OCI-LY7 (cell line): ENCODE measurements around the gene HERC2. TPM values are rescaled to one million over a fixed set of nuclear protein-coding genes. Genes with fewer than 3 reads are reported as not detected.
"Not testable (repeated sequence)": the region's sequence is repeated elsewhere in the genome, so short reads cannot be mapped to it uniquely, and the experiment has no call there.

Experiments used
- BruUV-seq: library from RNA; stranded (reverse); fragments of 400-500 nt; replicated peaks from 2 replicates; lab custom pipeline; 2021; lab: Mats Ljungman, UMichigan
- CTCF ChIA-PET: fragments of 300-600 bp; sonication (Branson Sonifier 250); formaldehyde crosslinking; loops from one replicate; lab custom pipeline; 2022; ENCODE audit warnings: antibody characterized with exemption; ENCODE audit not compliant: unreplicated experiment; lab: Charles Lee
- POLR2A ChIA-PET: fragments of 300-600 bp; sonication (Branson Sonifier 250); formaldehyde crosslinking; loops from one replicate; lab custom pipeline; 2022; ENCODE audit warnings: antibody characterized with exemption; lab: Charles Lee
- DNase-seq: peaks from one replicate; pipeline ENCODE4 v3.0.0-alpha.2; 2015; ENCODE audit warnings: low spot score
- H2AFZ ChIP-seq: fragments of 200-600 bp; sonication (generic), shearing (Covaris generic); 2 replicates; pipeline ENCODE4 v1.6.1; 2014; ENCODE audit warnings: mild to moderate bottlenecking, antibody characterized with exemption, low read length, moderate library complexity
- H3K27ac ChIP-seq: fragments of 200-600 bp; sonication (generic); 2 replicates; pipeline ENCODE4 v1.5.1; 2014; ENCODE audit warnings: mixed run types, low read depth, mild to moderate bottlenecking, moderate library complexity, low read length, inconsistent platforms; ENCODE audit not compliant: poor library complexity, severe bottlenecking
- H3K36me3 ChIP-seq: fragments of 200-600 bp; sonication (generic); 2 replicates; pipeline ENCODE4 v1.6.1; 2014; ENCODE audit warnings: mild to moderate bottlenecking, antibody characterized with exemption, low read length, moderate library complexity, mixed read lengths; ENCODE audit not compliant: insufficient read depth
- H3K4me1 ChIP-seq: fragments of 200-600 bp; sonication (generic); 2 replicates; pipeline ENCODE4 v1.5.1; 2014; ENCODE audit warnings: mild to moderate bottlenecking, low read length; ENCODE audit not compliant: insufficient read depth, poor library complexity, severe bottlenecking
- H3K4me2 ChIP-seq: fragments of 200-600 bp; sonication (generic); 2 replicates; pipeline ENCODE4 v1.6.1; 2014; ENCODE audit warnings: mild to moderate bottlenecking, low read length
- H3K4me3 ChIP-seq: fragments of 200-600 bp; sonication (generic); 2 replicates; pipeline ENCODE4 v1.5.1; 2014; ENCODE audit warnings: mild to moderate bottlenecking, low read depth, low read length; ENCODE audit not compliant: poor library complexity, severe bottlenecking
- H3K79me2 ChIP-seq: fragments of 200-600 bp; sonication (generic); 2 replicates; pipeline ENCODE4 v1.6.1; 2016; ENCODE audit warnings: low read depth, mild to moderate bottlenecking, low read length, moderate library complexity, mixed read lengths; ENCODE audit not compliant: insufficient read depth
- H3K9me2 ChIP-seq: fragments of 200-600 bp; sonication (generic); 2 replicates; pipeline ENCODE4 v1.6.1; 2016; ENCODE audit warnings: mild to moderate bottlenecking, low read length, mixed read lengths; ENCODE audit not compliant: insufficient read depth
- H3K9me3 ChIP-seq: fragments of 200-600 bp; sonication (generic); 2 replicates; pipeline ENCODE4 v1.6.1; 2014; ENCODE audit warnings: mild to moderate bottlenecking, mixed run types, low read length, mixed read lengths
- H4K20me1 ChIP-seq: fragments of 200-600 bp; sonication (generic); 2 replicates; pipeline ENCODE4 v1.6.1; 2014; ENCODE audit warnings: mild to moderate bottlenecking, antibody characterized with exemption, low read length, moderate library complexity, mixed read lengths; ENCODE audit not compliant: insufficient read depth
- CTCF ChIP-seq: fragments of 200-600 bp; sonication (generic); conservative IDR thresholded peaks from 2 replicates; pipeline ENCODE4 v1.5.1; 2014; ENCODE audit warnings: mild to moderate bottlenecking, antibody characterized with exemption, low read length, moderate library complexity, mixed read lengths
- EZH2phosphoT487 ChIP-seq: fragments of 200-600 bp; sonication (generic); IDR thresholded peaks from 2 replicates; pipeline ENCODE4 v1.6.1; 2018; ENCODE audit warnings: low read depth, borderline replicate concordance, mild to moderate bottlenecking, mixed run types, antibody characterized with exemption, low read length, moderate library complexity, mixed read lengths
- intact Hi-C: fragments of 100-400 bp; cut with micrococcal nuclease; formaldehyde crosslinking; loops from one replicate; pipeline ENCODE4 v1.10.0; 2022; ENCODE audit not compliant: unreplicated experiment
- total RNA-seq, 2 experiments: library from RNA; depleted of rRNA in 1 of 2; stranded (reverse); fragments of >200 nt in 1 of 2; shearing (Covaris generic) in 1 of 2; gene quantifications; 2 replicates each; pipeline ENCODE4 v1.2.3, GENCODE V29; 2014 to 2022

HERC2 gene
- total RNA-seq, 2 experiments from 2014 or later = 55.5 to 94.0 TPM

GRCh38 chr15:28219116-28219515 lies 102.9 kb downstream of the HERC2 start:
- intact Hi-C loops = no loop called here
- Histone ChIP-seq H4K20me1 (no peaks in the 10 kb centered on the region), H2AFZ (no peak overlapping the region), H3K79me2 (no peaks in the 10 kb centered on the region), H3K4me1 (no peaks in the 10 kb centered on the region), H3K36me3 (peaks cover 23% of the 10 kb centered on the region), H3K27ac (no peak overlapping the region), H3K9me3 (no peaks in the 10 kb centered on the region), H3K4me3 (no peak overlapping the region), H3K9me2 (no peaks in the 10 kb centered on the region), H3K4me2 (no peak overlapping the region)
- BruUV-seq = no TSS peak
- TF ChIP-seq CTCF (no peak), EZH2phosphoT487 (no peak)
- ChIA-PET CTCF (no interaction called here), POLR2A (no interaction called here)
- DNase-seq = no peak

DNA sequence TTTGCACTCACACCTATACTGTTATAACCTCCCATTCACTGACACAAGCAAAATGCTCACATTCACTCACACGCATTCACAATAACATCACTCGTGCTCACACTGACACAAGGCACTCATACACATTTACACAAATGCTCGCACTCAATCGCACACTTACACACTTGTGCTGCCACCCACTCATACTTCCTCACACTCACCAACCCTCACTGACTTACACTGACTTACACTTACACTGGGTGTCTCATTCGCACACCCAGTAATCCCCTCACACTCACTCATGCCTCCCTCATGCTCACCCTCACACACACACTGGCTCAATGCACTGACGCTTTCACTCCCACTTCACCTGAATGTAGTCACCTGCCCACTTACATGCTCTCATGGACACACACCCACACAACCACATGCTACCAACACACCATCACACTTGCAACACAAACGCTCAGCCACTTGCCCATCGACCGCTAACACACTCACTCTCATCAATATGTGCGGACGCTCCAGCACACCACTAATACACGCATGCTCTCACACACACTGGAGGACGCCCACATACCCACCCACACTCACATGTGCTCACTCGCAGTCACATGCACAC lies 104.9 kb downstream of the HERC2 start:
- CTCF ChIA-PET, H3K4me2 ChIP-seq, H3K27ac ChIP-seq, H3K79me2 ChIP-seq, POLR2A ChIA-PET, intact Hi-C loops, H2AFZ ChIP-seq, H3K4me1 ChIP-seq, H4K20me1 ChIP-seq, DNase-seq, BruUV-seq, H3K9me3 ChIP-seq, H3K9me2 ChIP-seq, H3K4me3 ChIP-seq: not testable (repeated sequence)
- peaks cover 23% of the 10 kb centered on the region for H3K36me3 ChIP-seq

DNA sequence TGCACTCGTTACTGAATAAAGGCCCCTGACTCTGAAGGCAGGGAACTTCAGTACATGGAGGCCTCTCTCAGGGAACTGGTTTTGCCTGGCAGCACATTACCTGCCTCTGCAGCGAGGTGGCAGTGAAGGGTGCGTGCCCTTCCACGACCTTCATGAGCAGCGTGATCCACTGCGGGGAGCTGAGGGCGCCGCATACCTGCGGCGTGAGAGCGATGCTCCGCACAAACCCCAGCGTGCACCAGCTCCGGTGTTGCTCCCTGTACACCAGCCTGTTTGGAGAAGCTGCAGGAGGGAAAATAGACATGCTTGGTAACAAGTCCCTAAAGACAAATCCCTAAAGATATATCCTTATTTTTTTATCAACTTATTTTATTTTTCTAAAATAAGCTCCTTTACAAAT lies 106.5 kb downstream of the HERC2 start:
- H3K4me2 ChIP-seq, H2AFZ ChIP-seq, BruUV-seq, H3K4me3 ChIP-seq, CTCF ChIA-PET, intact Hi-C loops, H3K4me1 ChIP-seq, H3K9me3 ChIP-seq, H3K79me2 ChIP-seq, H4K20me1 ChIP-seq, H3K9me2 ChIP-seq, DNase-seq, H3K27ac ChIP-seq: not testable (repeated sequence)
- H3K36me3 ChIP-seq = peaks cover 23% of the 10 kb centered on the region
- POLR2A ChIA-PET = interaction anchor here (0.6 kb wide), 1 partner anchor 699 kb away, joined by 4 read pairs; no protein-coding TSS in a partner anchor

DNA sequence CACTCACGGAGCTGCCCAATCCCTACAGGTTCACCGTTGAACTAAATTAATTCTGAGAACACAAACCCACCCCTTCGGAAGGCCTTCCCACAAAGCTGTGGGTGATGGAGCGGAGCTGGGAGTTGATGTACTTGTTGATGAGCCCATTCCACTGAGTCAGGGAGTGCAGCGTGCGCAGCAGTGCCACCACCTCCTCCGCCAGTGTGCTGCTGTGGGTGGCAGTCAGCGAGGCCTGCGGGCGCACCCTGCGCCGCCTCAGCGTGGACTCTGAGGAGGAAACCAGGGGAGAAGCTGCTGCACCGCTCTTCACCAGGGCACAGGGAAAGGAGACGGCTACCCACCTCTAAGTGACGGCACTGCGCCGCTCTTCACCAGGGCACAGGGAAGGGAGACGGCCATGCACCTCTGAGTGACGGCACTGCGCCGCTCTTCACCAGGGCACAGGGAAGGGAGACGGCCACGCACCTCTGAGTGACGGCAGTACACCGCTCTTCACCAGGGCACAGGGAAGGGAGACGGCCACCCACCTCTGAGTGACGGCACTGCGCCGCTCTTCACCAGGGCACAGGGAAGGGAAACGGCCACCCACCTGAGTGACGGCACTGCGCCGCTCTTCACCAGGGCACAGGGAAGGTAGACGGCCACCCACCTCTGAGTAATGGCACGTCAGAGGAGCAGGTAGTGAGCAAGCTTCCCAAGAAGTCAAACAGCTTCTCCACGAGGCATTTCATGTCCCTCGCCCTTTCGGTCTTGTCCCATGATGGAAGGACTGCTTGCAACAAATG lies 107.8 kb downstream of the HERC2 start:
- H2AFZ ChIP-seq, H3K79me2 ChIP-seq, H3K4me2 ChIP-seq, intact Hi-C loops, H3K4me1 ChIP-seq, H3K4me3 ChIP-seq, BruUV-seq, POLR2A ChIA-PET, DNase-seq, H4K20me1 ChIP-seq, H3K9me3 ChIP-seq, CTCF ChIA-PET, H3K9me2 ChIP-seq, H3K27ac ChIP-seq: not testable (repeated sequence)
- peaks cover 12% of the 10 kb centered on the region for H3K36me3 ChIP-seq

- H4K20me1 ChIP-seq, H3K9me3 ChIP-seq, H2AFZ ChIP-seq, DNase-seq, intact Hi-C loops, H3K36me3 ChIP-seq, H3K4me2 ChIP-seq, BruUV-seq, POLR2A ChIA-PET, H3K4me3 ChIP-seq, H3K79me2 ChIP-seq, H3K9me2 ChIP-seq, H3K27ac ChIP-seq, CTCF ChIA-PET, H3K4me1 ChIP-seq: not testable (repeated sequence)
Observed at GRCh38 chr15:28213393-28213792, 108.6 kb downstream of the HERC2 start.
